Stimulated activated CD8-positive, alpha-beta memory T cell treated with anti-CD3 and anti-CD28 coated beads, Interleukin-15, amount 100 ng/mL, for 24 hours (primary cell): Measurements from ENCODE around the gene NKTR.
"Not testable (repeated sequence)": the region's sequence is repeated elsewhere in the genome, so short reads cannot be mapped to it uniquely, and the experiment has no call there.

Experiments
- DNase-seq: peaks from one replicate; pipeline ENCODE4 v3.0.0-alpha.2; 2020; ENCODE audit warnings: low read depth

Gene NKTR

GRCh38 chr3:42595682-42596081, 4.8 kb upstream of the NKTR start:
- DNase-seq: no peak

GRCh38 chr3:42597098-42597497, 3.4 kb upstream of the NKTR start:
- DNase-seq: not testable (repeated sequence)

GRCh38 chr3:42600958-42601675, 631 bp downstream of the NKTR start:
- DNase-seq: no peak

GRCh38 chr3:42601896-42602581, 1.6 kb downstream of the NKTR start:
- no peak for DNase-seq

GRCh38 chr3:42602961-42603360, 2.5 kb downstream of the NKTR start:
- DNase-seq: no peak

- DNase-seq: no peak
Measured at GRCh38 chr3:42605546-42606173, 5.2 kb downstream of the NKTR start.

- DNase-seq: no peak
Measured at GRCh38 chr3:42608581-42608980, 8.1 kb downstream of the NKTR start.

- no peak for DNase-seq
Measured at GRCh38 chr3:42610976-42611375, 10.5 kb downstream of the NKTR start.

- no peak for DNase-seq
Measured at GRCh38 chr3:42612217-42612616, 11.7 kb downstream of the NKTR start.

- no peak for DNase-seq
Measured at GRCh38 chr3:42612928-42613327, 12.4 kb downstream of the NKTR start.

GRCh38 chr3:42613462-42613861, 13.0 kb downstream of the NKTR start:
- no peak for DNase-seq

GRCh38 chr3:42631620-42632019, 31.1 kb downstream of the NKTR start:
- no peak for DNase-seq

GRCh38 chr3:42632146-42632545, 31.7 kb downstream of the NKTR start:
- DNase-seq: no peak

- no peak for DNase-seq
Measured at GRCh38 chr3:42633544-42633943, 33.1 kb downstream of the NKTR start.

GRCh38 chr3:42635111-42635510, 34.6 kb downstream of the NKTR start:
- DNase-seq: no peak

- no peak for DNase-seq
Measured at GRCh38 chr3:42637001-42637400, 36.5 kb downstream of the NKTR start.

- DNase-seq: no peak
Measured at GRCh38 chr3:42638339-42638842, 37.9 kb downstream of the NKTR start.

- DNase-seq: no peak
Measured at GRCh38 chr3:42639192-42639591, 38.7 kb downstream of the NKTR start.

- no peak for DNase-seq
Measured at GRCh38 chr3:42640129-42640528, 39.6 kb downstream of the NKTR start.

- DNase-seq: no peak
Measured at GRCh38 chr3:42640771-42641370, 40.4 kb downstream of the NKTR start.

GRCh38 chr3:42647821-42648459, 47.5 kb downstream of the NKTR start:
- no peak for DNase-seq

- no peak for DNase-seq
Measured at GRCh38 chr3:42649006-42649405, 48.5 kb downstream of the NKTR start.
